ENCODE measurements around the gene ZNHIT6. TPM values are rescaled to one million over a fixed set of nuclear protein-coding genes. Genes with fewer than 3 reads are reported as not detected.

Gene ZNHIT6
- total and polyA plus RNA-seq, 12 donors = 4.5 to 21.1 (median 9.8) TPM

- Histone ChIP-seq H3K9me3 (replicated peaks in 1 of 3) (no peaks in the 10 kb centered on the region), H3K4me1 (replicated peaks in 1 of 2) (no peaks in the 10 kb centered on the region), H3K4me3 (no peak overlapping the region), H3K27me3 (no peaks in the 10 kb centered on the region), H3K27ac (no peak overlapping the region), H3K36me3 (replicated peaks in 1 of 2) (no peaks in the 10 kb centered on the region)
- 70 to 81% (median 74%) methylated on average over 7 of the region's 7 CpGs for WGBS, 4 donors
- intact Hi-C loops (cut with DNase I) = no loop called here
- DNase-seq = no peak
- no peak for TF ChIP-seq POLR2A (IDR thresholded peaks at IDR 0.05)
- TF ChIP-seq CTCF (IDR thresholded peaks at IDR 0.05) = no peak
Measured at GRCh38 chr1:85603086-85603880, 105.0 kb downstream of the ZNHIT6 start.

DNA sequence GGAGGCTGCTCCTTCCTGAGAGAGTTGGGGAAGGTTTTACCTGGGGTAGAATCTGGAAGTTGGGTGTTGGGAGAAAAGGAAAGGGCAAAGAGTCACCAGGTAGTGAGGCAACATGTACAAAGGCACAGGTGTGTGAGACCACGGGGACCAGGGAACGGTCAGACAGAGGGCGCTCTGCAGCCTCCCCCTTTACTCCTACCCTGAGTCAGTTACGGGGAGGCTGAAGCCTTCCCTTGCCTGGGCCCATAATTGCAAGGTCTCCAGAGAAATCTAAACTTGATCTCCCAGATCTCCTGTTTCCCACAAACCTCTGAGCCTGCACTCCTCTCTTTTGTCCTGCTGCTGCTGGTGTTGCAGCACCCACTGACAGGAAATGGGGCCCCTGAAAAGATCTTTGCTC, 105.7 kb downstream of the ZNHIT6 start:
- H3K4me3 ChIP-seq = no peak overlapping the region
- intact Hi-C loops (cut with DNase I) = no loop called here
- WGBS, 4 donors = 57 to 86% (median 80%) methylated on average over 2 to 4 of the region's 4 CpGs
- no peak for TF ChIP-seq POLR2A (IDR thresholded peaks at IDR 0.05)
- no peak for TF ChIP-seq CTCF (IDR thresholded peaks at IDR 0.05)
- no peak for DNase-seq
- H3K27ac ChIP-seq = no peak overlapping the region
- no peaks in the 10 kb centered on the region for H3K4me1 ChIP-seq (replicated peaks in 1 of 2)
- no peaks in the 10 kb centered on the region for H3K9me3 ChIP-seq (replicated peaks in 1 of 3)
- no peaks in the 10 kb centered on the region for H3K36me3 ChIP-seq (replicated peaks in 1 of 2)
- no peaks in the 10 kb centered on the region for H3K27me3 ChIP-seq

- Histone ChIP-seq H3K9me3 (replicated peaks in 1 of 3) (no peaks in the 10 kb centered on the region), H3K4me1 (replicated peaks in 1 of 2) (no peaks in the 10 kb centered on the region), H3K27ac (no peak overlapping the region), H3K36me3 (replicated peaks in 1 of 2) (no peaks in the 10 kb centered on the region), H3K4me3 (no peak overlapping the region), H3K27me3 (no peaks in the 10 kb centered on the region)
- 66 to 82% (median 74%) methylated on average over 4 of the region's 4 CpGs for WGBS, 4 donors
- DNase-seq = no peak
- intact Hi-C loops (cut with DNase I) = no loop called here
- TF ChIP-seq CTCF (IDR thresholded peaks at IDR 0.05) (no peak), POLR2A (IDR thresholded peaks at IDR 0.05) (no peak)
Measured at GRCh38 chr1:85601901-85602300, 106.3 kb downstream of the ZNHIT6 start.

- Histone ChIP-seq H3K9me3 (replicated peaks in 1 of 3) (no peaks in the 10 kb centered on the region), H3K27ac (no peak overlapping the region), H3K4me1 (replicated peaks in 1 of 2) (no peaks in the 10 kb centered on the region), H3K36me3 (replicated peaks in 1 of 2) (no peaks in the 10 kb centered on the region), H3K4me3 (no peak overlapping the region), H3K27me3 (no peaks in the 10 kb centered on the region)
- no peak for DNase-seq
- intact Hi-C loops (cut with DNase I) = no loop called here
- 60 to 76% (median 68%) methylated on average over 2 of the region's 2 CpGs for WGBS, 4 donors
- TF ChIP-seq POLR2A (IDR thresholded peaks at IDR 0.05) = no peak
- TF ChIP-seq CTCF (IDR thresholded peaks at IDR 0.05) = no peak
Measured at GRCh38 chr1:85599681-85600080, 108.6 kb downstream of the ZNHIT6 start.

Other genes with a start within 250 kb of the ZNHIT6 start
- 10 to 100 TPM in 8 of 9 donors, 1 to 10 TPM in 1; 2.4 to 84.5 (median 66.4) TPM for gene DDAH1, start 243.3 kb downstream of the ZNHIT6 start, total RNA-seq
- 10 to 100 TPM; 15.5 to 34.4 (median 17.3) TPM for gene DDAH1, start 243.3 kb downstream of the ZNHIT6 start, polyA plus RNA-seq
- gene CCN1, start 127.7 kb downstream of the ZNHIT6 start, total RNA-seq = 100 to 1,000 TPM in 2 of 9 donors, 10 to 100 TPM in 6, 1 to 10 TPM in 1; 1.8 to 152 (median 39.7) TPM
- 100 to 1,000 TPM in 1 of 3 donors, 10 to 100 TPM in 2; 64.6 to 125 (median 90.4) TPM for gene CCN1, start 127.7 kb downstream of the ZNHIT6 start, polyA plus RNA-seq